A549 (cell line): ENCODE data around the gene ITGB3.

ENCODE experiments used
- CBX8 ChIP-seq: fragments of 200-600 bp; sonication (generic); IDR thresholded peaks from 2 replicates; pipeline ENCODE4 v1.6.1; 2016
- CEBPB ChIP-seq, 2 experiments: fragments of >200 bp in 1 of 2; sonication (Bioruptor Twin) in 1 of 2; formaldehyde crosslinking in 1 of 2; IDR thresholded peaks; 2 replicates each; pipeline ENCODE4 v1.6.1; 2012 to 2016
- EP300 ChIP-seq, 2 experiments: fragments of >200 bp; sonication (Bioruptor Twin); formaldehyde crosslinking; IDR thresholded peaks; 2 replicates in 1 of 2; 3 replicates in 1 of 2; pipeline ENCODE4 v1.6.1; 2016 to 2017
- JUNB ChIP-seq: fragments of >200 bp; sonication (Bioruptor Twin); formaldehyde crosslinking; IDR thresholded peaks from 2 replicates; pipeline ENCODE4 v1.6.1; 2016
- NR3C1 ChIP-seq: fragments of >200 bp; sonication (Bioruptor Twin); formaldehyde crosslinking; IDR thresholded peaks from 3 replicates; pipeline ENCODE4 v1.6.1; 2017
- POLR2A ChIP-seq: IDR thresholded peaks from 2 replicates; pipeline ENCODE4 v1.6.1; 2012; ENCODE audit warnings: mild to moderate bottlenecking, low read length
- RAD21 ChIP-seq, 2 experiments: fragments of >200 bp in 1 of 2; sonication (Bioruptor Twin) in 1 of 2; formaldehyde crosslinking in 1 of 2; IDR thresholded peaks in 1 of 2; conservative IDR thresholded peaks in 1 of 2; 2 replicates in 1 of 2; 3 replicates in 1 of 2; pipeline ENCODE4 v1.6.1; 2012 to 2018; ENCODE audit warnings: inconsistent platforms in 1 of 2
- RCOR1 ChIP-seq: fragments of 150-350 bp; IDR thresholded peaks from 2 replicates; pipeline ENCODE4 v1.6.1; 2014; ENCODE audit warnings: antibody characterized with exemption, low read length, low read depth
- RNF2 ChIP-seq: fragments of 200-600 bp; sonication (generic); IDR thresholded peaks from 2 replicates; pipeline ENCODE4 v1.6.1; 2016; ENCODE audit warnings: low read depth, mild to moderate bottlenecking, antibody characterized with exemption, moderate library complexity, borderline replicate concordance
- ZC3H11A ChIP-seq: fragments of 450-650 bp; IDR thresholded peaks from 2 replicates; pipeline ENCODE4 v1.6.1; 2014; ENCODE audit warnings: antibody characterized with exemption, mild to moderate bottlenecking
- TF ChIP-seq, protein P1 (sequence below): fragments of >200 bp; sonication (Bioruptor Twin); formaldehyde crosslinking; IDR thresholded peaks from 3 replicates; pipeline ENCODE4 v1.5.1; 2016
- TF ChIP-seq, protein P2 (sequence below): IDR thresholded peaks from 2 replicates; pipeline ENCODE4 v1.6.1; 2012
- TF ChIP-seq, protein P3 (sequence below): fragments of 450-650 bp; IDR thresholded peaks from 2 replicates; pipeline ENCODE4 v1.6.1; 2014; ENCODE audit warnings: antibody characterized with exemption
- TF ChIP-seq, protein P4 (sequence below): fragments of 200-600 bp; sonication (generic); IDR thresholded peaks from 2 replicates; pipeline ENCODE4 v1.6.1; 2016; ENCODE audit warnings: antibody characterized with exemption, mild to moderate bottlenecking, moderate library complexity

DNA sequence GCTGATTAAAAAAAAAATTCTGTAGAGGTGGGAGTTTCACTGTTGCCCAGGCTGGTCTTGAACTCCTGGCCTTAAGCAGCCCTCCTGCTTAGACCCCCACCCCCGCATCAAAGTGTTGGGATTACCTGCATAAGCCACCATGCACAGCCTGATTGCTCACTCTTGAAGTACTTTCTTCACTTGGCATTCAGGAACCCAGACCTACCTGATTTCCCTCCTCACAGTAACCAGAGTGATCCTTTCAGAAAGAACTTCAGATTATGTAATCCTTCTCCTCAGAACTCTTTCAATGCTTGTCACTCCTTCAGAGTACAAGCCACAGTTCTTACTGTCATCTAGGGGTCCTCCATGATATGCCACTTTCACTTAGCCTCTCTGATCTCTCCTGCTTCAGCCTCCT lies 71.5 kb downstream of the ITGB3 start:
- TF ChIP-seq EP300 (IDR thresholded peaks at IDR 0.05): no peak
- TF ChIP-seq, protein P1, sequence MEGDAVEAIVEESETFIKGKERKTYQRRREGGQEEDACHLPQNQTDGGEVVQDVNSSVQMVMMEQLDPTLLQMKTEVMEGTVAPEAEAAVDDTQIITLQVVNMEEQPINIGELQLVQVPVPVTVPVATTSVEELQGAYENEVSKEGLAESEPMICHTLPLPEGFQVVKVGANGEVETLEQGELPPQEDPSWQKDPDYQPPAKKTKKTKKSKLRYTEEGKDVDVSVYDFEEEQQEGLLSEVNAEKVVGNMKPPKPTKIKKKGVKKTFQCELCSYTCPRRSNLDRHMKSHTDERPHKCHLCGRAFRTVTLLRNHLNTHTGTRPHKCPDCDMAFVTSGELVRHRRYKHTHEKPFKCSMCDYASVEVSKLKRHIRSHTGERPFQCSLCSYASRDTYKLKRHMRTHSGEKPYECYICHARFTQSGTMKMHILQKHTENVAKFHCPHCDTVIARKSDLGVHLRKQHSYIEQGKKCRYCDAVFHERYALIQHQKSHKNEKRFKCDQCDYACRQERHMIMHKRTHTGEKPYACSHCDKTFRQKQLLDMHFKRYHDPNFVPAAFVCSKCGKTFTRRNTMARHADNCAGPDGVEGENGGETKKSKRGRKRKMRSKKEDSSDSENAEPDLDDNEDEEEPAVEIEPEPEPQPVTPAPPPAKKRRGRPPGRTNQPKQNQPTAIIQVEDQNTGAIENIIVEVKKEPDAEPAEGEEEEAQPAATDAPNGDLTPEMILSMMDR: no peak
- TF ChIP-seq ZC3H11A: no peak
- TF ChIP-seq CBX8: no peak
- TF ChIP-seq, protein P2, sequence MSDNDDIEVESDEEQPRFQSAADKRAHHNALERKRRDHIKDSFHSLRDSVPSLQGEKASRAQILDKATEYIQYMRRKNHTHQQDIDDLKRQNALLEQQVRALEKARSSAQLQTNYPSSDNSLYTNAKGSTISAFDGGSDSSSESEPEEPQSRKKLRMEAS: no peak
- no peak for TF ChIP-seq POLR2A
- TF ChIP-seq JUNB: no peak
- TF ChIP-seq, protein P3, sequence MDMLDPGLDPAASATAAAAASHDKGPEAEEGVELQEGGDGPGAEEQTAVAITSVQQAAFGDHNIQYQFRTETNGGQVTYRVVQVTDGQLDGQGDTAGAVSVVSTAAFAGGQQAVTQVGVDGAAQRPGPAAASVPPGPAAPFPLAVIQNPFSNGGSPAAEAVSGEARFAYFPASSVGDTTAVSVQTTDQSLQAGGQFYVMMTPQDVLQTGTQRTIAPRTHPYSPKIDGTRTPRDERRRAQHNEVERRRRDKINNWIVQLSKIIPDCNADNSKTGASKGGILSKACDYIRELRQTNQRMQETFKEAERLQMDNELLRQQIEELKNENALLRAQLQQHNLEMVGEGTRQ: no peak
- no peak for TF ChIP-seq CEBPB (IDR thresholded peaks at IDR 0.05)
- TF ChIP-seq RAD21 (conservative IDR thresholded peaks at IDR 0.05 in 1 of 2, IDR thresholded peaks at IDR 0.05 in 1 of 2): no peak
- TF ChIP-seq, protein P4, sequence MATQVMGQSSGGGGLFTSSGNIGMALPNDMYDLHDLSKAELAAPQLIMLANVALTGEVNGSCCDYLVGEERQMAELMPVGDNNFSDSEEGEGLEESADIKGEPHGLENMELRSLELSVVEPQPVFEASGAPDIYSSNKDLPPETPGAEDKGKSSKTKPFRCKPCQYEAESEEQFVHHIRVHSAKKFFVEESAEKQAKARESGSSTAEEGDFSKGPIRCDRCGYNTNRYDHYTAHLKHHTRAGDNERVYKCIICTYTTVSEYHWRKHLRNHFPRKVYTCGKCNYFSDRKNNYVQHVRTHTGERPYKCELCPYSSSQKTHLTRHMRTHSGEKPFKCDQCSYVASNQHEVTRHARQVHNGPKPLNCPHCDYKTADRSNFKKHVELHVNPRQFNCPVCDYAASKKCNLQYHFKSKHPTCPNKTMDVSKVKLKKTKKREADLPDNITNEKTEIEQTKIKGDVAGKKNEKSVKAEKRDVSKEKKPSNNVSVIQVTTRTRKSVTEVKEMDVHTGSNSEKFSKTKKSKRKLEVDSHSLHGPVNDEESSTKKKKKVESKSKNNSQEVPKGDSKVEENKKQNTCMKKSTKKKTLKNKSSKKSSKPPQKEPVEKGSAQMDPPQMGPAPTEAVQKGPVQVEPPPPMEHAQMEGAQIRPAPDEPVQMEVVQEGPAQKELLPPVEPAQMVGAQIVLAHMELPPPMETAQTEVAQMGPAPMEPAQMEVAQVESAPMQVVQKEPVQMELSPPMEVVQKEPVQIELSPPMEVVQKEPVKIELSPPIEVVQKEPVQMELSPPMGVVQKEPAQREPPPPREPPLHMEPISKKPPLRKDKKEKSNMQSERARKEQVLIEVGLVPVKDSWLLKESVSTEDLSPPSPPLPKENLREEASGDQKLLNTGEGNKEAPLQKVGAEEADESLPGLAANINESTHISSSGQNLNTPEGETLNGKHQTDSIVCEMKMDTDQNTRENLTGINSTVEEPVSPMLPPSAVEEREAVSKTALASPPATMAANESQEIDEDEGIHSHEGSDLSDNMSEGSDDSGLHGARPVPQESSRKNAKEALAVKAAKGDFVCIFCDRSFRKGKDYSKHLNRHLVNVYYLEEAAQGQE: no peak
- no peak for TF ChIP-seq RNF2
- TF ChIP-seq RCOR1: no peak
- no peak for TF ChIP-seq NR3C1
